ENCODE measurements around the gene PKM. TPM values are rescaled to one million over a fixed set of nuclear protein-coding genes. Genes with fewer than 3 reads are reported as not detected.

PKM gene
- total and polyA plus RNA-seq, 2 donors (not counting 1 experiment from before 2014, with no cell fraction given) = 1,892 to 2,521 TPM

- Histone ChIP-seq H3K36me3 (ENCODE audit: control insufficient read depth, insufficient read depth, low read length) (peaks cover 41% of the 10 kb centered on the region), H3K27me3 (ENCODE audit: control insufficient read depth, insufficient read depth, low read length) (no peaks in the 10 kb centered on the region), H3K27ac (ENCODE audit: insufficient read depth, low read length) (no peak overlapping the region), H3K9ac (ENCODE audit: insufficient read depth, low read length) (no peak overlapping the region), H3K4me1 (ENCODE audit: control insufficient read depth, extremely low read depth, insufficient read depth, low read length) (peaks cover 5% of the 10 kb centered on the region), H3K4me2 (ENCODE audit: extremely low read depth, insufficient read depth, low read length) (no peak overlapping the region), H3K9me3 (ENCODE audit: control insufficient read depth, insufficient read depth, low read depth, low read length) (no peaks in the 10 kb centered on the region), H2AFZ (ENCODE audit: low read length) (no peak overlapping the region), H3K79me2 (ENCODE audit: control insufficient read depth, insufficient read depth, low read length) (peaks cover 2% of the 10 kb centered on the region), H4K20me1 (ENCODE audit: control insufficient read depth, extremely low read depth, insufficient read depth, low read length) (no peaks in the 10 kb centered on the region), H3K4me3 (replicated peaks in 1 of 4; ENCODE audit: control extremely low read depth in 1 of 4, insufficient read depth in 1 of 4, low read depth in 3 of 4, low read length in 4 of 4) (no peak overlapping the region)
- no peak for DNase-seq (ENCODE audit: low read depth in 2 of 2)
- TF ChIP-seq, protein P1, sequence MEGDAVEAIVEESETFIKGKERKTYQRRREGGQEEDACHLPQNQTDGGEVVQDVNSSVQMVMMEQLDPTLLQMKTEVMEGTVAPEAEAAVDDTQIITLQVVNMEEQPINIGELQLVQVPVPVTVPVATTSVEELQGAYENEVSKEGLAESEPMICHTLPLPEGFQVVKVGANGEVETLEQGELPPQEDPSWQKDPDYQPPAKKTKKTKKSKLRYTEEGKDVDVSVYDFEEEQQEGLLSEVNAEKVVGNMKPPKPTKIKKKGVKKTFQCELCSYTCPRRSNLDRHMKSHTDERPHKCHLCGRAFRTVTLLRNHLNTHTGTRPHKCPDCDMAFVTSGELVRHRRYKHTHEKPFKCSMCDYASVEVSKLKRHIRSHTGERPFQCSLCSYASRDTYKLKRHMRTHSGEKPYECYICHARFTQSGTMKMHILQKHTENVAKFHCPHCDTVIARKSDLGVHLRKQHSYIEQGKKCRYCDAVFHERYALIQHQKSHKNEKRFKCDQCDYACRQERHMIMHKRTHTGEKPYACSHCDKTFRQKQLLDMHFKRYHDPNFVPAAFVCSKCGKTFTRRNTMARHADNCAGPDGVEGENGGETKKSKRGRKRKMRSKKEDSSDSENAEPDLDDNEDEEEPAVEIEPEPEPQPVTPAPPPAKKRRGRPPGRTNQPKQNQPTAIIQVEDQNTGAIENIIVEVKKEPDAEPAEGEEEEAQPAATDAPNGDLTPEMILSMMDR (conservative IDR thresholded peaks at IDR 0.05 in 1 of 2, IDR thresholded peaks at IDR 0.05 in 1 of 2; ENCODE audit: low read depth in 1 of 2, low read length in 2 of 2) = no peak
- no peak for TF ChIP-seq EZH2 (IDR thresholded peaks at IDR 0.05; ENCODE audit: low read length, missing control alignments)
Observed at GRCh38 chr15:72198356-72199204, 32.4 kb downstream of the PKM start.

GRCh38 chr15:72197460-72198355 lies 33.3 kb downstream of the PKM start, which contains the start of gene GRAMD2A:
GRAMD2A (minus strand) TSS chr15:72197787.
- H3K79me2 ChIP-seq (ENCODE audit: control insufficient read depth, insufficient read depth, low read length) = no peaks in the 10 kb centered on the region
- H3K4me3 ChIP-seq (replicated peaks in 1 of 4; ENCODE audit: control extremely low read depth in 1 of 4, insufficient read depth in 1 of 4, low read depth in 3 of 4, low read length in 4 of 4) = peak within 1 kb of the TSS in 2 of 4 experiments; percentile 23 to 41
- H3K9me3 ChIP-seq (ENCODE audit: control insufficient read depth, insufficient read depth, low read depth, low read length) = no peaks in the 10 kb centered on the region
- no peak within 1 kb of the TSS for H3K27ac ChIP-seq (ENCODE audit: insufficient read depth, low read length)
- no peak within 1 kb of the TSS for H3K9ac ChIP-seq (ENCODE audit: insufficient read depth, low read length)
- no peak within 1 kb of the TSS for H2AFZ ChIP-seq (ENCODE audit: low read length)
- H3K4me1 ChIP-seq (ENCODE audit: control insufficient read depth, extremely low read depth, insufficient read depth, low read length) = no peaks in the 10 kb centered on the region
- TF ChIP-seq, protein P1 (conservative IDR thresholded peaks at IDR 0.05 in 1 of 2, IDR thresholded peaks at IDR 0.05 in 1 of 2; ENCODE audit: low read depth in 1 of 2, low read length in 2 of 2) = no peak
- TF ChIP-seq EZH2 (IDR thresholded peaks at IDR 0.05; ENCODE audit: low read length, missing control alignments) = no peak
- H3K27me3 ChIP-seq (ENCODE audit: control insufficient read depth, insufficient read depth, low read length) = no peaks in the 10 kb centered on the region
- H4K20me1 ChIP-seq (ENCODE audit: control insufficient read depth, extremely low read depth, insufficient read depth, low read length) = no peaks in the 10 kb centered on the region
- no peak within 1 kb of the TSS for H3K4me2 ChIP-seq (ENCODE audit: extremely low read depth, insufficient read depth, low read length)
- H3K36me3 ChIP-seq (ENCODE audit: control insufficient read depth, insufficient read depth, low read length) = peaks cover 34% of the 10 kb centered on the region
- DNase-seq (ENCODE audit: low read depth in 2 of 2) = peak; percentile 12 to 55

DNA sequence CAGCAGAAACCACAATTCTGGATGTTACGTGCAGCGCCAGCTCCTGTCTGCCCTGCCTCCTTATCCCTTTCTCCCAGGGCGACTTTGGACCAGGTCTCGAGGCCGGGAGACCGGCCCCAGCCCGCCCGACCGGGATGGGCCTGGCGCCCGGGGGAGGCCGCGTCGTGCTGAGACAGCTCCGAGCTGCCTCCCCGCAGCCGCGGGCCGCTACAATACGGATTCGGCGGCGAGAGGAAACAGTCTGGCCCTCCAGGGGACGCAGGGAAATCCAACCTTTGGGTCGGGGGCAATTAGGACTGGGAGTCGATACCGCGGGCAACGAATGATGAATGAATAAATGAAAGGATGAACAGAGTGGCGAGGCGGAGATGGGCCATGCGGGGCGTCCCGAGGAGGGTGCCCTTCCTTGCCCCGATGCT lies 33.9 kb downstream of the PKM start:
- H3K4me3 ChIP-seq (replicated peaks in 1 of 4; ENCODE audit: control extremely low read depth in 1 of 4, insufficient read depth in 1 of 4, low read depth in 3 of 4, low read length in 4 of 4) = peak overlapping the region in 2 of 4 experiments; percentile 23 to 41
- no peak overlapping the region for H3K4me2 ChIP-seq (ENCODE audit: extremely low read depth, insufficient read depth, low read length)
- H3K4me1 ChIP-seq (ENCODE audit: control insufficient read depth, extremely low read depth, insufficient read depth, low read length) = no peaks in the 10 kb centered on the region
- H3K79me2 ChIP-seq (ENCODE audit: control insufficient read depth, insufficient read depth, low read length) = no peaks in the 10 kb centered on the region
- H4K20me1 ChIP-seq (ENCODE audit: control insufficient read depth, extremely low read depth, insufficient read depth, low read length) = no peaks in the 10 kb centered on the region
- peaks cover 28% of the 10 kb centered on the region for H3K36me3 ChIP-seq (ENCODE audit: control insufficient read depth, insufficient read depth, low read length)
- no peak overlapping the region for H3K27ac ChIP-seq (ENCODE audit: insufficient read depth, low read length)
- no peak for TF ChIP-seq EZH2 (IDR thresholded peaks at IDR 0.05; ENCODE audit: low read length, missing control alignments)
- TF ChIP-seq, protein P1 (conservative IDR thresholded peaks at IDR 0.05 in 1 of 2, IDR thresholded peaks at IDR 0.05 in 1 of 2; ENCODE audit: low read depth in 1 of 2, low read length in 2 of 2) = no peak
- H3K27me3 ChIP-seq (ENCODE audit: control insufficient read depth, insufficient read depth, low read length) = no peaks in the 10 kb centered on the region
- H3K9ac ChIP-seq (ENCODE audit: insufficient read depth, low read length) = no peak overlapping the region
- H2AFZ ChIP-seq (ENCODE audit: low read length) = no peak overlapping the region
- no peak for DNase-seq (ENCODE audit: low read depth in 2 of 2)
- H3K9me3 ChIP-seq (ENCODE audit: control insufficient read depth, insufficient read depth, low read depth, low read length) = no peaks in the 10 kb centered on the region
